ENCODE results near the gene ECD. TPM values are rescaled to one million over a fixed set of nuclear protein-coding genes. Genes with fewer than 3 reads are reported as not detected.

The ECD gene
- total RNA-seq, 1 donor from 2014 or later, result 14.4 TPM

Other genes with a start within 250 kb of the ECD start
- gene PLA2G12B, start 213.2 kb downstream of the ECD start, total RNA-seq, result 0.73 TPM
- 79.2 TPM for gene P4HA1, start 71.1 kb downstream of the ECD start, total RNA-seq
- gene NUDT13, start 57.6 kb downstream of the ECD start, total RNA-seq, result 4.1 TPM
- 12.9 TPM for gene FAM149B1, start 111 bp upstream of the ECD start, total RNA-seq
- 7.8 TPM for gene DNAJC9, start 79.2 kb upstream of the ECD start, total RNA-seq
- gene MRPS16, start 84.6 kb upstream of the ECD start, total RNA-seq, result 102 TPM
- 1.5 TPM for gene CFAP70, start 190.9 kb upstream of the ECD start, total RNA-seq
- gene ANXA7, start 246.1 kb upstream of the ECD start, total RNA-seq, result 99.4 TPM